CD4-positive, alpha-beta T cell treated with Interferon alpha-2 for 1 hour (primary cell): ENCODE data around the gene IL1RAPL2.
"Not testable (repeated sequence)": the region's sequence is repeated elsewhere in the genome, so short reads cannot be mapped to it uniquely, and the experiment has no call there.

Experiments used
- DNase-seq, 2 donors: peaks; one replicate each; pipeline ENCODE4 v3.0.0-alpha.2; 2020 to 2022

The IL1RAPL2 gene

GRCh38 chrX:104863466-104863865 lies 297.5 kb downstream of the IL1RAPL2 start:
- DNase-seq = no peak

- DNase-seq = no peak
Measured at GRCh38 chrX:104864296-104864695, 298.3 kb downstream of the IL1RAPL2 start.

- no peak for DNase-seq
Measured at GRCh38 chrX:104877504-104877903, 311.5 kb downstream of the IL1RAPL2 start.

- no peak for DNase-seq
Measured at GRCh38 chrX:104902070-104902469, 336.1 kb downstream of the IL1RAPL2 start.

GRCh38 chrX:104909694-104910093 lies 343.7 kb downstream of the IL1RAPL2 start:
- peak in 1 of 2 donors; percentile 24 for DNase-seq

GRCh38 chrX:104913348-104913747 lies 347.3 kb downstream of the IL1RAPL2 start:
- DNase-seq = no peak

GRCh38 chrX:104914686-104915085 lies 348.7 kb downstream of the IL1RAPL2 start:
- DNase-seq = not testable (repeated sequence)

GRCh38 chrX:104918122-104918521 lies 352.1 kb downstream of the IL1RAPL2 start:
- DNase-seq = no peak

GRCh38 chrX:104921584-104922205 lies 355.7 kb downstream of the IL1RAPL2 start:
- no peak for DNase-seq

- DNase-seq = peak; percentile 62 to 68
Measured at GRCh38 chrX:104922206-104922621, 356.2 kb downstream of the IL1RAPL2 start.

GRCh38 chrX:104929324-104929723 lies 363.3 kb downstream of the IL1RAPL2 start:
- DNase-seq = no peak

- DNase-seq = no peak
Measured at GRCh38 chrX:104935581-104935980, 369.6 kb downstream of the IL1RAPL2 start.

GRCh38 chrX:104953251-104953650 lies 387.3 kb downstream of the IL1RAPL2 start:
- no peak for DNase-seq

GRCh38 chrX:104961926-104962325 lies 395.9 kb downstream of the IL1RAPL2 start:
- no peak for DNase-seq

- no peak for DNase-seq
Measured at GRCh38 chrX:104968241-104968640, 402.2 kb downstream of the IL1RAPL2 start.

GRCh38 chrX:104972737-104973136 lies 406.7 kb downstream of the IL1RAPL2 start:
- DNase-seq = no peak

- no peak for DNase-seq
Measured at GRCh38 chrX:104987063-104987462, 421.1 kb downstream of the IL1RAPL2 start.

- DNase-seq = no peak
Measured at GRCh38 chrX:104988038-104988437, 422.0 kb downstream of the IL1RAPL2 start.

GRCh38 chrX:104995546-104995945 lies 429.5 kb downstream of the IL1RAPL2 start:
- DNase-seq = no peak

GRCh38 chrX:105006103-105006502 lies 440.1 kb downstream of the IL1RAPL2 start:
- no peak for DNase-seq

- DNase-seq = no peak
Measured at GRCh38 chrX:105006996-105007395, 441.0 kb downstream of the IL1RAPL2 start.

- DNase-seq = no peak
Measured at GRCh38 chrX:105013719-105014118, 447.7 kb downstream of the IL1RAPL2 start.

- no peak for DNase-seq
Measured at GRCh38 chrX:105017641-105018040, 451.6 kb downstream of the IL1RAPL2 start.

- no peak for DNase-seq
Measured at GRCh38 chrX:105018865-105019264, 452.9 kb downstream of the IL1RAPL2 start.

GRCh38 chrX:105028962-105029361 lies 463.0 kb downstream of the IL1RAPL2 start:
- DNase-seq = not testable (repeated sequence)
